Activated CD4-positive, alpha-beta T cell treated with anti-CD3 and anti-CD28 coated beads for 24 hours (primary cell): ENCODE results near the gene RUNX2.
"Not testable (repeated sequence)": the region's sequence is repeated elsewhere in the genome, so short reads cannot be mapped to it uniquely, and the experiment has no call there.

ENCODE experiments used
- DNase-seq, 2 donors: peaks; one replicate each; pipeline ENCODE4 v3.0.0-alpha.2; 2020; ENCODE audit warnings: low read depth in 2 of 2

The RUNX2 gene

DNA sequence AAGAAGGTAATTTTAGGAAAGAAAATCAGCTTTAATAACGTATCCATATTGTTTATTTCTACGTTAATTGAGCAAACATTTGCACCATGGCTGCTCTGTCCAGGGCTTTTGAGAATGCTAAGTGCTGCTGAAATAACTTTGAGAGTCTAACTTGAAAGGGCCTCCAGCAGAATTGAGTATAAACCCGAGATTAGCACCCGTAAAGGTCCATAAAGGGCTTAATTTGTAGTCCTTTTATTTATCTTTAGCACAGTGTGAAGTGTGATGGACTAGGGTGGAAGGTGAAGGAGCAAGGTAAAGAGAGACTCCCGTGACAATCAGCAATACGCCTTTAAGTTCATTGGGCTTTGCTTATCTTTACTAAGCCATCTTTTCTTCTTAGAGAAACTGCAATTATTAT lies 127.3 kb downstream of the RUNX2 start:
- no peak for DNase-seq

DNA sequence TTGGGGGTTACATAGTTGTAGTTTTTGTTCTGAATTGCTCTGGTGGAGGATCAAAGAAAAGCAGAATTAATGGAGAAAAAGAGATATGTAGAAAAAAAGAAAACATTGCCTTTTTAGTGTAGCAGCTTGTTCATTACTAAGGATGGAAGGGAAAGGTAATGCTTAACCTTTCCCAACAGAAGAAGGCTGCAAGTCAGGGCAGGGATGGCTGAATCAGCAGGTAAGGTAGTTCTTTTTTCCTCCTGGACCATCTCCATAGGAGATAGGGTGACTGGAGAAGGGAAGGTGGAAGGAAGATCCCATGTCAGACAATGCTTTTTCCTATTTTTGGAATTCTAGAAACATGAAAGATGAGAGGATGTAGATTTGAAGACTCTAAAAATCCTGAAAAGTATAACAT lies 129.0 kb downstream of the RUNX2 start:
- no peak for DNase-seq

DNA sequence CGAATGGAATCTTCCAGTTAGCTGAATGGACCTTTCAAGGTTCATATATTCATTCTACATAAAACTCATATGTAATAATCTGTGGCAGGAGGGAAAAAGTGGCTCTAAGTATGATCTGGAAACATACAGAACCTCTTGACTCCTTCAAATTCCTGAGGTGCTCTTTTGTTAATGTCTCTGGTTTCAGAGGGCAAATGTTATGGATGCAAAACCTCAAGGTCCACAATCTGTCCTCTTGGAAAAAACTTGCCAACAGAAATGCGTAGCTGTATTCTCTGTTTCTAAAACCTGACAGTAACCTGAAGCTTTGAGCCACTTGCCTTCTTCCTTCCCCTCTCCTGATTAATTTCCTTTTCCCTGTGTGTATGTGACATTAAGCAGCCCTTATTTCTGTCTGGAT lies 130.5 kb downstream of the RUNX2 start:
- no peak for DNase-seq

DNA sequence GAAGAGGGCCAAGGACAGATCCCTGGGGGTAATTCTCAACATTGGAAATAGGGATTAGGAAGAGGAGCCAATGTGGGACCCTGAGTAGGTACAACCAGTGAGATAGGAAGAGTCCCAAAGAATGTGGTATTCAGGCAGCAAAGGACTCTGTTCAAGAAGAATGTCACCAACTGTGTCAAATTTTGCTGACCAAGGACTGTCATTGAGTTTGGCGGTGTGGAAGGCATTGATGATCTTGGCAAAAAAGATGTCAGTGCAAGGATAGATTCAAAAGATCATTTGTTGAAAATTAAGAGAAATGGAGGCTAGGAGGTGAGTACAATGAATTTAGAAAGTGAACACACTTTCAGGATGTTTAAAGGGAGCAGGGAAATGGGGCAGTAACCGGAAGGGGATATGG lies 132.0 kb downstream of the RUNX2 start:
- no peak for DNase-seq

DNA sequence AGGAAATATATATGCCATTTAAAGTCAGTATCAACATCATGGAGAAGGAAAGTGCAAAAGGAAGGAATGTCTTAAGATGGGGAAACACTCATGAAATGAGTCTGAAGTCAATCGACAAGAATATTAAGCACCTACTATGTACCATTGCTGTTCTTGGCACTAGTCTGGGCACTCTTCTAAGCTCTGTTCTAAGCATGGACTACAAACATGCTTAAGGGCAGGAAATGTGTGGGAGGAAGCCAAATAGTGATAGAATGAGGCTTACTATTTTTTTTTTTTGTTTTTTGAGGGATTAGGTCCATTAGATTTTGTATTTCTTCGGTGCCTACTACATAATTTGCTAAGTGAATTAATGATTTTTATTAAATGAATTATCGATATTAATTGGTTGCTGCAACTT lies 133.4 kb downstream of the RUNX2 start:
- no peak for DNase-seq

DNA sequence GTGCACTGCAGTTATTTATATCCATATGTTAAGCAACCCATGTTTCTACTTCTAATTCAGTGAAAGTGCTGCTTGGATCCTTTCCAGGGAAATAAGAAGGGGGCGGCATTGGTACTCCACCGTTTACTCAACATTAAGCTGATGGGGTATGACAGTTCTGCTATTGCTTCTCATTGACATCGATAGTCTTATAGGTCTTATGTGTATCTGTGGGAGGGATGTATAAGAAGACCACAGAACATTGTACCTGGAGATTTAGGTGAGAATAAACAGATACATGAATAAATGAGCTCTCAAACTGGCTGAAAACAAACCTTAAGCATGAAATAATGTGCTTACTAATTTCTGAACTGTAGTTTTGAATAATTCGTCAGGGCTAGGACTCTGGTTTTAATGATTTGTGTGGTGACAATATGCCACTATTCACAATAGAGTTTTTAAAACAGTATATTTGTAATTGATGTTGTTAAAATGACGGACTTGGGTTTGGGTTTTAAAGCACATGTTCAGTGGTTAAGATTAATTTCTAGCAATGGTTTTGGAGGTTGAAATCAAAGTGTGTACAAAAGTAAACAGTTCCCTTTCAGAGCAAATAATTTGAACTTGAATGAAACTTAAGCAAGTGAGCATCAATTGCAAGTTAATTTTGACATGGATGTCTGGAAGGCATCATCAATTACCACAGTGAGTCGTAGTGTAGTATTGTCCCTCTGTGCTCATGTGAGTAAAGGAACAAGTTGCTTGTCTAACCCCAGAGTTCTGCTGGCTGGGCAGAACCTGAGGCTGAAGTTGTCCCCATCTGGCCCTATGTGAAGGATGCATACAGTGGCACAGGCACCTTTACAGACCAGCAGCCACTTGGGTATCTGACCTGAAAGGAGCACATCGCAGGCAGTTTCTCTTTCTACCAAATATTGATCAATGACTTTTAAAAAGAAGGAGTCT lies 134.3 kb downstream of the RUNX2 start:
- DNase-seq: no peak

DNA sequence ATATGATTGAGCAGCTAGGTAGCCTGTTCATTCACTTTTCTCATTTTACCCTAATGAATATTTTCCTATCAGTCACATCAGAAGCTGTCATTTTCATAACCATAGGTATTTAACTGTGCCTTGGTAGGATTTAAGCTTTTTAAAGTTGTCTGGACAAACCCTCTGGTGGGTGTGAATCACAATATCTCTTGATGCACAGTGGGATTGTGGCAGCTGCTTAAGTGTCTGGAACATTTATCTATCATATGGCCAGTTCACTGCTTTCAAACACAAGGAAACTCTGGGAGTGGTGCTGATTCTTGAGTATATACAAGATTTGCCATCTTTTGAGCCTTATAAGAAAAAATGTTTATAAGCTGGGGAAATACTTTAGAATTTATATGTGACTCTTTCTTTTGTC lies 136.6 kb downstream of the RUNX2 start:
- no peak for DNase-seq

DNA sequence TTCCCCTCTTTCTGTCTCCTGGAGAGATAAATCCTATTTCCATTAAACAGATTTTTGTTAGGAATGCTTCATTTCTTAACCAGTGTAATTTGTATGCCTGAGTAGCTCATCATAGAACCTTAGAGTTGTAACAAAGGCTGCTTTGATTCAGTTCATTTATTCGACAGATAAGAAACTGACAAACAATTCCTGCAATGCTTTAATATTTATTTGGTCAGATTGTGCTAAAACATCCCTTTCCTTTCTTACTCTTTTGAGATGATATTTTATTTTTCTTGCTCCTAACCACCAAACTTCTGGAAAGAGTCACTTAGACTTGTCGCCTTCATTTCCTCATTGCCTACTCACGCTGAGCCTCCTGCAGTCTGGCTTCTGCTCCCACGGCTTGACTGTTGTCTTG lies 138.6 kb downstream of the RUNX2 start:
- DNase-seq: no peak

DNA sequence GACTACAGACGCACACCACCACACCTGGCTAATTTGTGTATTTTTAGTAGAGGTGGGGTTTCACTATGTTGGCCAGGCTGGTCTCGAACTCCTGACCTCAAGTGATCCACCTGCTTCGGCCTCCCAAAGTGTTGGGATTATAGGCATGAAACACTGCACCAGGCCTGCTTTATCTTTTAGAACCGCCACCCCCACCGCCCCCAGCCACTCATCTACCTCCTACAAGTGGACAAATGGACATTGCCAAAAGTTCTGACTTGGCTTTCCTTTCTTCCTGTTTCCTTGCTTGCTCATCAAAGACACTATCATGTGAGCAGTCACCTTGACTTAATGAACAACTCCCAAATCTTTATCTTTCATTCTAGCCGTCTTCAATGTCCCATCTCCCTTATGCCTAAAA lies 139.3 kb downstream of the RUNX2 start:
- DNase-seq: not testable (repeated sequence)

DNA sequence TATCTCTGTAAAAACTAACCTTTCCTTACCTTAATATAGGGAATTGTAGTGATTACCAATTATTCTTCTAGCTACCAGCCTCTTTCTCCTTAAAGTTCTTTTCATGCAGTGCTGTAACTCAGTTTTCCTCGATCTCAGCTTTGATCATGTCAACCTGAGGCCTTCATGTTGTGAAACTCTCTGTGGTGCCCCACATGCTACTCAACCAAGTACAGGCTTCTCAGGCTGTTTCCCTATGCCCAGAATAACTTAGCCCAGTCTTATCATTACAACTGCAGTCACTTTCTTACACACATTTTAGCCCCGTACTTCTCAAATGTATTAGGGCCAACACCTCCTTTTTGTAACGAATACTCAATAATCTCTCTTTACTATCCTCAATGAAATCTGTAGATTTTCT lies 139.7 kb downstream of the RUNX2 start:
- DNase-seq: no peak

DNA sequence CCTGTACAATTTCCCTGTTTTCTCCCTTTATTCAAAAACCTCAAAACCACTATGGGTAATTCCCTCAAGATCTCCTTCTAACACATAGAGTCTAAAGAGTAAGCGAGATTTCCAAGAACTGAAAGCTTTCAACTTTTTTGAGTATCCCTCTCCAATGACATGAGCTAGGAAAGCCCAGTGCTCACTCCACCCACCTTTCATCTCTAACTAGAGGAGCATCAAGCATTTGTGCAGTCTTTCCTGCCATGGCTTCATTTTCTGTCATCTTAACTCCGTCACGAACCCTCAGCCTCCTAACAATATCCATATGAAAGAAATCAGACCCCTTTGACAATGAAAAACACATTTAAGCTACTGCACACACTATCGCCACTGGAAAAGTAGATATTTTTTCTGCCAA lies 141.5 kb downstream of the RUNX2 start:
- no peak for DNase-seq

DNA sequence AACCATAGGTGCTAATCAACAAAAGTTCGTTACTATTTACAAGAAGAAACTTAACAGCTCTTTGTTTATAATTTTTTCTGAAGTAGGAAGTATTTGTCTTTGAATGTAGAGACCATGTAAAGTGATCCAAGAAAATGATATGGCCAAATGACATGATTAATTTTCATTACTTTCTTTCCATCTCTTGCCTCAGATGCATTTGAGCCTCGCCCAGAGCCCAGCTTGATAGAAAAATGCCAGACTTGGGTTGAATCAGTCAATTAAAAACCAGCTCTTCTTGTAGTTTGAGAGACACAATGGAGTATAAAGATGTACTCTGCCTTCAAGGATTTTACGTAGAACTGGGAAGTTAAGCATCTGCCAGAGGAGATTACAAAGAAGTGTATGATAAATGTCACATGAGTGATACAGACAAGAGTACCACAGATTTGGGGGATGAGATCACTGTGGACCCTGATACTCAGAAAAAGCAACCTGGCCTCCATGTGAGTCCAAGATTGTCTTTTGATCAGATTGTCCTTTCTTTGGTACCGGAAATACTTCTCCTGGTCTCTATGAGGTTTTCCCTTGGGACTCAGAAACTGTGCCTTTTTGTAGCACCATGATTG lies 142.1 kb downstream of the RUNX2 start:
- no peak for DNase-seq

DNA sequence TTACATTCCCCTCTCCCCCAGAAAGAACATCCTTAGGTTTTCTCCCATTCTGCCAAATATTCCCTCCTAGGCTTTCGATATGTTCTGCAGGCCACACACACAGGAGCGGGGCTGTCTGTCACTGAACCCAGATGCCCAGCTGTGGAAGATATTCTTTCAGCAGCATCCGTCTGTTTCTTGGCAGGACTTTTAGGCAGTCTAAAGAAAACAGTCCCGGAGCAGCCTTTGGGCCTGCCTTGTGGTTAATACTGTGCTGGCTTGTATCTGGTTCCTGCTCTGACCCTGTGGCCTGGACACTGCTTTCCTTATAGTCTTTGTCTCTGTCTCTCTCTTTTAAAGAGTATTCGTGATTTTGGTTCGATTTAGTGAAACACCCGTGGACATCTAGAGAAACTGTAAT lies 144.3 kb downstream of the RUNX2 start:
- DNase-seq: no peak

DNA sequence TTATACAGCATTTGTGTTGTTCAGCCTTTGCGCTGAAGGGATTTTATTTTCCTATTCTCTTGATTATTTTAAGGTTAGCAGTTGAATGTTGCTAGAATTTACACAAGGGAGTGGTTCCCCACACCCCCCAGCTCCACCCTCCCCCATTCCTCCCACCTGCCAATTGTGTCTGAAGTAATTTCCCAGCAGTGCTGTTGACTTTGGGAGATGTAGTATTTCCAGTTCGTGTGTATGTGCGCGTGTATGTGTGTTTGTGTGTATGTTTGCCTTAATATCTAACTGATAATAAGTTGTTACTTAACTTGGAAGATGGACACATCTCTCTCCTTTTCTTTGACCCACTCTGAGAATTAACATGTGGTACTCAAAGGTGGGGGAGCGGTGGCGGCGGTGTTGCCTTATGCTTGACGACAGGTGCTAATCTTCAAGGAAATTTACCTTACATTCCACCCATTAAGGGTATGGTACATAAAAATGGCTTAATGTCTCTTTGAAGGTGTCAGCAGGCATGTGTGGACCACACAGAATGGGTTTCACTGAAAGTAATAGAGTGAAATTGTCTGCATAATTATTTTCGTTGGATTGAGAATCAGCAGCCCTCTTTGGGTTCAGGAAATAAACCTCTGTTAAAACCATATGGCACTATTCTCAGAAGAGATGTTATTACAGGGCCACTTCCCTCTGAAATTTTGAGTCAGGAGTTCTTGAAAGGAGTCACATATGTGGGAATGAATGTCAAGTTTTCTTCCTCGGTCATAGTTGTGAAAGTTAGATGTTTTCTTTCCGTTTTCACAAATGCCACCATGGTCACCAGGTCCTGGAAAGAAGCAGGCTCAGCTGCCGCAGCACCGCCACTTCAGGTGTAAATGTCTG lies 145.2 kb downstream of the RUNX2 start:
- DNase-seq: no peak

DNA sequence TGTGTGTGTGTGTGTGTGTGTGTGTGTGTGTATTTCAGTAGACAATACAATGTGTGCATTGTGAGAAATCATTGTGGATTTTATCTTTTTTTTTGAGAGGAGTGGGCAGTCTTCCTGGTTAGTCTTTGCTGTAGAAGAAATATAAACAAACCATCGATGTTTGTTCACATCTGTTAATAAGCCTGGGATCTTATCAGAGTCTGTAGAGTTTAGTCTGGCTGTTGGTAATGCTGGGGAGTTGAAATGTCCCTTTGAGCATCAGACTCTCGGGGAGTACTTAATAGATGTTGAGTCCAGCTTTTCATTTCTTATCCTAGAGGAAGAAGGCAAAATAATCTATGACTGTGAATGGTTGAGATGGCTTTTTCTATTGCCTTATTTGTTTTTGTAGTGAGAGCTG lies 146.2 kb downstream of the RUNX2 start:
- no peak for DNase-seq

DNA sequence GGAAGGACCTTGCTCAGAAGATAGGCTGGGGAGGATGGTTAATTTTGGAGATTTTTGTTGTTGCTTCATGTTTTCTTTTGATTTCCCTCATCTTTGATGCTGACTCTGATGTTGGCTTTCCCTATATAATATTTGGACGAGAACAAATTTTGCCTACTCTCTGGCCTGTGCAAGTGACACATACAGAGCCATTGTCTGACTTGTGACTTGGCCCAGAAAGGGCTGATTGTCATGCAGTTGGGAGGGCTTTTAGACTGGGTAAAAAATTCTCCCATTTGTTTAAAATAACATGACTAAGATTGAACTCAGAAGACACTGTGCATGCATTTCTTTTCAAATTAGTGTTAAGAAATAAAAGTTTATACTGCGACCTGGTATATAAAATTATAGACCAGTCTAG lies 148.2 kb downstream of the RUNX2 start:
- no peak for DNase-seq

DNA sequence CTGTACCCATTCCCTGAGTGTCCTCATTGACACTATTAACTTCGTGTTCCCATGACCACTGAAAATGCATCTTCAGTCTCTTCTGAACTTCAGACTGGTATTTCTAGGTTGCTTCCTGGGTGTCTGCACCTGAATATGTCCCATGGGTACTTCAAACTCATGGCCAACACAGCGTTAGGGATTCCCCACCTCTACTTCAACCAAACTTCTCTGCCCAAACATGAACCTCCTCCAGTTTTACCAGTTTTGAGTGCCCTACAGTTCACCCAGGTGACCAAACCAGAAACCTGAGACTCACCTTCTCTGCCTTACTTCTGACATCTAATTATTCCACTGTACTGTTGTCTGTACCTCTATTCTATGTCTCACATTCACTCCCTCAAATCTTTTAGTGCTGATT lies 149.1 kb downstream of the RUNX2 start:
- no peak for DNase-seq

DNA sequence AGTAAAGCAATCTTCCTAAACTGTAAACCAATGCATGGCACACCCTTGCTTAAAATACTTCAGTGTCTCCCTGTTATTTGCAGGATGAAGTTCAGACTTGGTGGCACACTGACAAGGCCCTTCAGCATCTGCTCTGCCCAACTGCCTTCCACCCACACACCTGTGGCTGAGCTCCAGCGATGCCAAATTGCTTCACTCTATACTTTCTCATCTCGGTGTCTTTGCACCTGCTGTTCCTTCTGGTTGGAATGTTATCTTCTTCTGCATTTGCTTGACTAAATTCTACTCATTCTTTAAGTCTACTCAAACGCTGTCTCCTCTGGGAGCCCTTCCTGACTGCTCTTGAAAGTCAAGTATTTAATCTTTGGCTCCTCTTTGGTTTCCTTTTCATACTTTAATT lies 149.7 kb downstream of the RUNX2 start:
- no peak for DNase-seq

DNA sequence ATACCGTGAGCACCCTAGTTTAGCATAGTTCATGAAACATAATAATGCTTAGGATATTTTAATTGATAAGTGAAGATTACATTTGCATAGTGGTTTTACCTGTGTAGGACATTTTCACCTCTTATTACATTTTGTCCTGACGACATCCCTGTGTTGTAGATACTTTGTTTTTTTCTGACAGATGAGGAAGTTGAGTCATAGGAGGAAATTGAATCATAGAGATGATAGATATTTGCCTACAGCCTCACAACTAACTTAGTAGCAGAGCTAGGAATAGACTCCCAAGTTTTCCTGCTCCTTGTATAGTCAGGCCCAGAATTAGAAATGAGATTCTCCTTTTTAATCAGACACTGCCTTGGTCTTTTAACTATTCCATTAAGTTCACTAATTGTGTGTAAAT lies 150.1 kb downstream of the RUNX2 start:
- no peak for DNase-seq

DNA sequence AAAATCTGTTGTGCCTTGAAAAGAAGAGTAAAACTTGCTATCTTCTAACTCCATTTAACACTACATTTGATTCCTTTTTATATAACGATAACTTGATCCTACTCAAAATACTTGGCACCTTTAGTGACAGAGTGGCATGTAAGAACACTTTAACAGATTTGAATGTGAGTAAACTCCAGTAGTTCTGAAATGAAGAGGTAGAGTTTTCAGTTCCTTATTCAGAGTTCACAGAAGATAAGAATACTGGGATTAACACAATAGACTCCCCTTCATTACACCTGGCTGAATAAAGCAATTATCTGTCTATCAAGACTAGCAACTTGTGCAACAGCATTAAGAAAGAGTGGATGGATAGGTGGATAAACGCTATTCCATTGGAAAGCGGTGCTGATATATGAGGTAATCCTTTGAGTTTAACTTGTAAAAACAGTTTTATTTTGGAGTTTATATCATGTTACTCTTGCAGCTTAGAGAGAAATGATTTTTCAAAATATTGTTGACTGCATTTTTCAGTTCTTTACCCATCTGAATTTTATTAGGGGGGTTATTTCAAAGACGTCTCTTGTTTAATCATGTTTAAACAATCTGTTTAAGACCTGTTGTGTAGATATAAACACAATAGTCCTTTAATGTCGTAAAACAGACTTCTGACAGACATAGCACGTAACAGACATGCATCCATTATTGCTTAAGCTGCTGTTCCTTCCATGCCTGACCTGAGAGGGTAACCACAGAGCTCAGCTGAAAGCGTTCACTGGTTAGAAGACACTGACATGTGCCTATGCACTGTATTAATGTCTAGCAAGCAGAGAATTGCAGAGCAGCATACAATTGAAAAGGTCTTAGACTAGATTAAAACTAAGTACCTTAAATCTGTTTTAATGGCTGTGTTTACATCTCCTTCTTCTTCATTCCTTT lies 152.0 kb downstream of the RUNX2 start:
- DNase-seq: no peak

DNA sequence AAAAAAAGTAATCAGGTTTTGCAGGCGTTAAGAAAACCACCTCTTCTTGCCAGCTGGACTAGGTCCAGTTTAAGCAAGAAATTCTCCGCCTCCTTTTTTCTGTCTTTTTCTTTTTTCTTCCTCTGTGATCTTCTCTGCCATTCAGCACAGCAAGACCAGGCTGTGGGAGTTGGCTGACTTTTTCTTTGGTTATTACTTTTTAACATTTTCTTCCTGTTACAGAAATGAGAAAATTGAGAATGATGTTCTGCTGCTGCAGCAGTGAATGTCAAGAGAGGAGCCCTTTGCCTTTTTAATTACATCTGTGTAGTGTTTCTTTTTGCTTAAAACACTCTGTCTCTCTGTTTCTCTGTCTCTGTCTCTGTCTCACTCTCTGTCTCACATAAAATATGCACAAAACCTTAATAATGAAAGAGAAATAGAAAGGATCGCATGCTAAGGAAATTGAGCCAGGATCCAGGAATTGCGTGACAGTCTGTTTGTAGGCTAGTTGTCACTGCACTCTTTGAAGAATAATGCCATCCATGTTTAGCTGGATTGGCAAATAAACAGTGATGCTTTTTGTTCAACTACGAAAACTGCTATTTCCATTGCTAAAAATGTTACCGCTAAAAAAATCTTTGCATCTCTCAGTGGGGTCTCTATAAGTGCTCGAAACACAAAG lies 152.8 kb downstream of the RUNX2 start:
- DNase-seq: no peak
